ENCODE measurements around the gene PACRG. TPM values are rescaled to one million over a fixed set of nuclear protein-coding genes. Genes with fewer than 3 reads are reported as not detected.

The PACRG gene
- total RNA-seq, 6 donors from 2014 or later: 0.52 to 15.3 (median 3.1) TPM

DNA sequence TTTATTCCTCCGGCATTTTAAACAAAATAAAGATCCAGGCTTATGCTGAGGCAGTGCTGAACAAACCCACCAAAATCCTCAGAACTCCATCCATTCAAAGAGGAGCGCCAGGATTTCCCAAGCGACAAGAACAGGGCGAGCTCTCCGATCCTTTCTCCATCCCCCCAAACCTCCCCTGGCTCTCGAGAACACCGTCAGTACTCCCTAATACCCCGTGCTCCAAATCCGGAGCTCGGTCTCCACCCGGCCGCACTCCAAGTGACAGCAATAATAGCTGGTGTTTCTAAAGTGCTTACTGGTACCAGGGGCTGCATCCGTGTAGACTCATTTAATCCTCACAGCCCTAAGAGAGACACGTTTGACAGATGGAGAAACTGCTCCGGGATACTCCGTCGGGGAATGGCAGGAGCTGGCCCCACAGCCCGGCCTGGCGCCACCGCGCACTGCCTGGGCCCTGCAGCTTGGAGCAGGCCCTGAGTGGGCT is 409.7 kb downstream of the PACRG start:
- no peaks in the 10 kb centered on the region for H3K4me1 ChIP-seq
- H3K36me3 ChIP-seq: no peaks in the 10 kb centered on the region
- no peak overlapping the region for H3K4me3 ChIP-seq
- ATAC-seq (ENCODE audit: low FRiP score in 2 of 2) (no peak), DNase-seq (peak in 1 of 2 donors; percentile 72)
- 92 to 96% methylated on average over 21 of the region's 21 CpGs for WGBS, 2 donors
- H3K9me3 ChIP-seq: no peaks in the 10 kb centered on the region
- H3K27ac ChIP-seq: no peak overlapping the region
- no peaks in the 10 kb centered on the region for H3K27me3 ChIP-seq
- TF ChIP-seq, protein P1, sequence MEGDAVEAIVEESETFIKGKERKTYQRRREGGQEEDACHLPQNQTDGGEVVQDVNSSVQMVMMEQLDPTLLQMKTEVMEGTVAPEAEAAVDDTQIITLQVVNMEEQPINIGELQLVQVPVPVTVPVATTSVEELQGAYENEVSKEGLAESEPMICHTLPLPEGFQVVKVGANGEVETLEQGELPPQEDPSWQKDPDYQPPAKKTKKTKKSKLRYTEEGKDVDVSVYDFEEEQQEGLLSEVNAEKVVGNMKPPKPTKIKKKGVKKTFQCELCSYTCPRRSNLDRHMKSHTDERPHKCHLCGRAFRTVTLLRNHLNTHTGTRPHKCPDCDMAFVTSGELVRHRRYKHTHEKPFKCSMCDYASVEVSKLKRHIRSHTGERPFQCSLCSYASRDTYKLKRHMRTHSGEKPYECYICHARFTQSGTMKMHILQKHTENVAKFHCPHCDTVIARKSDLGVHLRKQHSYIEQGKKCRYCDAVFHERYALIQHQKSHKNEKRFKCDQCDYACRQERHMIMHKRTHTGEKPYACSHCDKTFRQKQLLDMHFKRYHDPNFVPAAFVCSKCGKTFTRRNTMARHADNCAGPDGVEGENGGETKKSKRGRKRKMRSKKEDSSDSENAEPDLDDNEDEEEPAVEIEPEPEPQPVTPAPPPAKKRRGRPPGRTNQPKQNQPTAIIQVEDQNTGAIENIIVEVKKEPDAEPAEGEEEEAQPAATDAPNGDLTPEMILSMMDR (IDR thresholded peaks at IDR 0.05): no peak
- TF ChIP-seq POLR2A (IDR thresholded peaks at IDR 0.05) (no peak), EP300 (IDR thresholded peaks at IDR 0.05) (no peak), POLR2AphosphoS5 (IDR thresholded peaks at IDR 0.05) (no peak)

DNA sequence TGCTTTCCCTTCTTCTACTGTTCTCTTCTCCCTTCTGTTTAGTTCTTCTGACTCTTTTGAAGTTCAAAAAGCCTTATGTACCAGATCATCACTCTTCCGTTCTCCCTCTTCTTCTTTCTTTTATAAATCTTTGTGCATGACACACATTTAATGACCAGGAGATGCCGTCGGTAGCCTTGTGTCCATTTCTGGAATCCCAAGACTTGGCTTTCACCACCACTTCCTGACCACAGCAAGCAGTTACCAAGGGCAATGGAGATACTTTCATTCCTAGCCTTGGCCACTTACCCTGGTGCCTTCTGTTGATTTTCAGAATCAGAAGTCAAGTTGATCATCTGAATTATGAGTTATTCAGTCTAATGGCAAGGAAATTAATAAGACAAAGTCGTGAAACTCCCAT is 418.3 kb downstream of the PACRG start:
- ATAC-seq (ENCODE audit: low FRiP score in 2 of 2): no peak
- DNase-seq: no peak
- TF ChIP-seq, protein P1 (IDR thresholded peaks at IDR 0.05): no peak
- TF ChIP-seq POLR2AphosphoS5 (IDR thresholded peaks at IDR 0.05) (no peak), EP300 (IDR thresholded peaks at IDR 0.05) (no peak), POLR2A (IDR thresholded peaks at IDR 0.05) (no peak)
- H3K27me3 ChIP-seq: no peaks in the 10 kb centered on the region
- no peaks in the 10 kb centered on the region for H3K4me1 ChIP-seq
- WGBS, 2 donors: 81 to 84% methylated on average over 4 of the region's 4 CpGs
- H3K4me3 ChIP-seq: no peak overlapping the region
- H3K36me3 ChIP-seq: no peaks in the 10 kb centered on the region
- H3K9me3 ChIP-seq: no peaks in the 10 kb centered on the region
- H3K27ac ChIP-seq: no peak overlapping the region

DNA sequence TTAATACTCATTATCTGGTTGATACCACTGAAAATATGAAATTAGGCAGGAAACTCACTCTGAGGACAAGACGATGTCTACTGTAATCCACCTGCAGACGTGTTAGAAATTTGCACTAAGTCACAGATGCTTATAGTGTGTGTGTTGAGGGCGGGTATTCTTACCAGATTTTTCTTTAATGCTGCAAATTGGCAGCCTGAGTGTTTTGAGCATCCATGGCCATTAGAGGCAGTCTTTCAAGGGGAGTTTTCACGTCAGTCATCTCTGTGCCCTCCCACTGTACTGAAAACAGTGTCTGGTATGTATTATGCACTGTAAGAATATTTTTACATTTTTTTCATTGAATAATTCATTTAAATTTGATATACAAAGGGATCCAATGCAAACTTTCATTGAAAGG is 420.2 kb downstream of the PACRG start:
- 78 to 83% methylated on average over 4 of the region's 4 CpGs for WGBS, 2 donors
- no peak for DNase-seq

DNA sequence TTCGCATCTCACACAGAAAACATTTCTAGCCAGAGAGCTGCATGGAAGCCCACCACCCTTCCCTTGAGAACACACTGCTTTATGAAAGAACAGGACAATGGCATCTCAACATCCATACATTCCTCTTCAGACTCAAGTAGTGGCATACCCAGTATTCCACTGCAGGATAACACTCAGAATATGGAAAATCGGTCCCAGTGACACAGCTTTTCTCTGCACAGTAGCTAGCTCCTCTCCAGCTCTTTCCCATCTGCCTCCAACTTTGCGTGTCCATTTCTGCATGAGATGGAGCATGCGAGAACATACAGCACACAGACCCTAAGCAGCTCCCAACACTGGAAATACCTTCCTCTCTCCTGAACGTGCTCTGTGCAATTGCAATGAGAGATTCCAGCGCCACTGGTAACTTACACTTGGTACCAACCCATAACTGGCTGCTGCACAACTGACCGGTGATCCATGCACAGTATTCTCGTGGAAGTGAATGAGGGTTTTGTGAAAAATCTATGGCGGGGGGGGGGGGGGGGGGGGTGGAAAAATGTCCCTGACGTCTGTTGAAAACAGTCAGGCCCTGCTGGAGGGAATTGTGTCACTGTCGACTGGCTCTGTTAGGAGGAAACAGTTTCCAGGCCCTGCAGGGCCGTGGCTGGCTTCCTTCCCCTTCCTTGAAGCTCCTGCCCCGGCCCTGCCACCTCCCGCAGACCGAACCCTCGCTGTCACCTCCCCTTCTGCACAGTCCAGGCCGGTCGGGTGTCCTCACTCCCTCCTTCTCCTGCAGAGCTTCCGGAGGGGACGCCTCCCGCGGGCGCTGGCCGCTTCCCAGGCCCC is 420.9 kb downstream of the PACRG start:
- TF ChIP-seq EP300 (IDR thresholded peaks at IDR 0.05) (no peak), POLR2AphosphoS5 (IDR thresholded peaks at IDR 0.05) (no peak), POLR2A (IDR thresholded peaks at IDR 0.05) (no peak)
- TF ChIP-seq, protein P1 (IDR thresholded peaks at IDR 0.05): no peak
- Histone ChIP-seq H3K27ac (no peak overlapping the region), H3K4me1 (no peaks in the 10 kb centered on the region), H3K4me3 (no peak overlapping the region), H3K36me3 (no peaks in the 10 kb centered on the region), H3K27me3 (no peaks in the 10 kb centered on the region), H3K9me3 (no peaks in the 10 kb centered on the region)
- WGBS, 2 donors: 80 to 82% methylated on average over 19 to 24 of the region's 24 CpGs
- DNase-seq: peak in 1 of 2 donors; percentile 74
- ATAC-seq (ENCODE audit: low FRiP score in 2 of 2): peak; percentile 20 to 47

More for the DNA sequence above, 420.2 kb downstream of the PACRG start:
- no peaks in the 10 kb centered on the region for H3K27me3 ChIP-seq
- no peaks in the 10 kb centered on the region for H3K36me3 ChIP-seq
- no peak for ATAC-seq (ENCODE audit: low FRiP score in 2 of 2)
- TF ChIP-seq, protein P1 (IDR thresholded peaks at IDR 0.05): no peak
- TF ChIP-seq POLR2A (IDR thresholded peaks at IDR 0.05) (no peak), EP300 (IDR thresholded peaks at IDR 0.05) (no peak), POLR2AphosphoS5 (IDR thresholded peaks at IDR 0.05) (no peak)
- no peak overlapping the region for H3K27ac ChIP-seq
- no peak overlapping the region for H3K4me3 ChIP-seq
- no peaks in the 10 kb centered on the region for H3K4me1 ChIP-seq
- no peaks in the 10 kb centered on the region for H3K9me3 ChIP-seq

Measured in upper lobe of left lung (tissue), 6 donors.